HL-60 (cell line): ENCODE measurements around the gene ZNF274.
"Not testable (repeated sequence)": the region's sequence is repeated elsewhere in the genome, so short reads cannot be mapped to it uniquely, and the experiment has no call there.

Source experiments
- DNase-seq, 2 experiments: peaks; one replicate each; pipeline ENCODE4 v3.0.0-alpha.2; 2010 to 2020; ENCODE audit warnings: low read depth in 1 of 2, low spot score in 1 of 2
- H3K27ac ChIP-seq: fragments of 250-450 bp; sonication (Bioruptor Pico); replicated peaks from 2 replicates; pipeline ENCODE4 v1.5.1; 2020; ENCODE audit warnings: mild to moderate bottlenecking, moderate library complexity
- H3K27me3 ChIP-seq: fragments of 250-450 bp; sonication (Bioruptor Pico); 2 replicates; pipeline ENCODE4 v1.5.1; 2021; ENCODE audit warnings: mild to moderate bottlenecking, moderate library complexity; ENCODE audit not compliant: insufficient read depth, poor library complexity, severe bottlenecking
- H3K4me3 ChIP-seq: replicated peaks from 2 replicates; pipeline ENCODE4 v1.5.1; 2011; ENCODE audit warnings: mild to moderate bottlenecking, control low read depth, low read length; ENCODE audit not compliant: insufficient read depth
- GABPA ChIP-seq: IDR thresholded peaks from 2 replicates; pipeline ENCODE4 v1.6.1; 2012; ENCODE audit warnings: low read depth
- POLR2AphosphoS5 ChIP-seq: IDR thresholded peaks from 2 replicates; pipeline ENCODE4 v1.6.1; 2012; ENCODE audit warnings: low read depth
- REST ChIP-seq: IDR thresholded peaks from 2 replicates; pipeline ENCODE4 v1.6.1; 2012; ENCODE audit warnings: low read depth; ENCODE audit not compliant: insufficient replicate concordance
- SPI1 ChIP-seq: IDR thresholded peaks from 2 replicates; pipeline ENCODE4 v1.6.1; 2012; ENCODE audit warnings: low read depth, mild to moderate bottlenecking, borderline replicate concordance
- long read RNA-seq: library from polyadenylated mRNA; unstranded; transcript quantifications from one replicate; pipeline ENCODE4 v2.0.0, GENCODE V29; 2020
- TF ChIP-seq, protein P1 (sequence below): IDR thresholded peaks from one replicate; pipeline ENCODE4 v1.5.1; 2011; ENCODE audit warnings: low read length, control low read depth, inconsistent platforms; ENCODE audit not compliant: insufficient read depth

The ZNF274 gene
- long read RNA-seq, full-length matches to known transcripts = 203 of 294 reads
- long read RNA-seq, partial matches to known transcripts = 43 of 294 reads
- long read RNA-seq, other reads (novel, unspliced or antisense) = 48 of 294 reads

DNA sequence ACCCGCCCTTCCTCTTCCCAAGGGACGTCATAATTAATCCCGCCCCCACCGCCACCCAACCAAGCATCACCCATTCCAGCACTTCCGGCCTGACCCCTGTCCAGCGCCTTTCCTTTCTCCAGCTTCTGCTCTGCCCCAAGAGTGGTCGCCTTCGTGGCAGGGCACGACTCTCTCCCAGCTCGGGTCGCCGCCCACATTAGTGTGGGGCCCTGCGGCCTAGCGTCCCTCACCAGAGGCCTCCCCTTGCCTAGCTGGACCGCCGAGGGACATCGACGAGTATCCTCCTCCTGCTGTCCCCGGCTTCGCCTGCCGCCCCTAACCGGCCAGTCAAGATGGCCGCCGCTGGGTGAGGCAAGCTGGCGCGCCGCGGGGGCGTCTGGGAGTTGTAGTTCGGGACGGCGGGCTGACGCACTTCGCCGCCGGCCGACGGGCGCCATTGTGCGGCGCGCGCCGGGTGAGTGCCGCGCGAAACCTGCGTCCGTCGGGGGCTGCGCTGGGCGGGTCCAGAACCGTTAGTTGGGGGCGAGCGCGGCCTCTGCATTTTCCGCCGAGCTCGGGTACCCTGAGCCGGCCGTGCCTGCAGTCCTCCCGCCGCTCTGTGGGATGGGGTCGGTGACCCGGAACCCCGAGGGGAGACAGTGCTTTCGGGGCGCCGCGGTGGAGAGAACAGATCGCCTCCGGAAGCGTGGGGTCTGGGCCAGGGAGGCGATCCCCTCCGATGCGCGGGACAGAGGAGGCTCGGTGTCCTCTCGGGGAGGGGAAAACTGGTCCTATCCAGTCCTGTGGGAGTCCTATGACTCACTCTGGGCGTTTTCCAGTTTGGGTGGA is at the start of gene ZNF274:
ZNF274 (plus strand) TSS at position 73 of the 828 bp plus-strand sequence. CDS start 905 bp downstream, outside the sequence.
- peak within 1 kb of the TSS; percentile 78 for H3K4me3 ChIP-seq
- TF ChIP-seq SPI1 (peak; percentile 30; the same call in 1 of the 2 replicates), POLR2AphosphoS5 (peak; percentile 81), GABPA (peak; percentile 60), REST (peak; percentile 65)
- TF ChIP-seq, protein P1, sequence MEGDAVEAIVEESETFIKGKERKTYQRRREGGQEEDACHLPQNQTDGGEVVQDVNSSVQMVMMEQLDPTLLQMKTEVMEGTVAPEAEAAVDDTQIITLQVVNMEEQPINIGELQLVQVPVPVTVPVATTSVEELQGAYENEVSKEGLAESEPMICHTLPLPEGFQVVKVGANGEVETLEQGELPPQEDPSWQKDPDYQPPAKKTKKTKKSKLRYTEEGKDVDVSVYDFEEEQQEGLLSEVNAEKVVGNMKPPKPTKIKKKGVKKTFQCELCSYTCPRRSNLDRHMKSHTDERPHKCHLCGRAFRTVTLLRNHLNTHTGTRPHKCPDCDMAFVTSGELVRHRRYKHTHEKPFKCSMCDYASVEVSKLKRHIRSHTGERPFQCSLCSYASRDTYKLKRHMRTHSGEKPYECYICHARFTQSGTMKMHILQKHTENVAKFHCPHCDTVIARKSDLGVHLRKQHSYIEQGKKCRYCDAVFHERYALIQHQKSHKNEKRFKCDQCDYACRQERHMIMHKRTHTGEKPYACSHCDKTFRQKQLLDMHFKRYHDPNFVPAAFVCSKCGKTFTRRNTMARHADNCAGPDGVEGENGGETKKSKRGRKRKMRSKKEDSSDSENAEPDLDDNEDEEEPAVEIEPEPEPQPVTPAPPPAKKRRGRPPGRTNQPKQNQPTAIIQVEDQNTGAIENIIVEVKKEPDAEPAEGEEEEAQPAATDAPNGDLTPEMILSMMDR = no peak
- no peaks in the 10 kb centered on the region for H3K27me3 ChIP-seq
- peak; percentile 87 to 94 for DNase-seq
- peak within 1 kb of the TSS; percentile 99 for H3K27ac ChIP-seq

DNA sequence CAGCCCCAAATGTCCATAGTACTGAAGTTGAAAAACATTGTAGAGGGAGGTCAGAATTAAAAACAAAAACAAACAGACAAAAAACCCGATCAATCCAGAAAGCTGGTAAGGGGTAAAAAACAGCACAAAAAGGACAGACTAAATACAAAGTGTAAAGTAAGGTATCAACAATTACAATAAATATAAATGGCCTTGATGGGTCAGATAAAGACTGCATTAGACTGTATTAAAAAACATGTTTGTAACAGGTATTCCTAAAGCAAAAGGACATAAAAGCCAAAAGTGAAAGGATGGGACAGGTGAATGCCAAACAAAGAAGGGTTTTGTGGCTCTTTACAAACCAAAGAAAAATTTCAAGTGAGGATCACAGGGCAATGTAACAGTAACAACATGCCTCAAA is 48.6 kb upstream of the ZNF274 start:
- no peak overlapping the region for H3K4me3 ChIP-seq
- TF ChIP-seq SPI1 (no peak), POLR2AphosphoS5 (no peak), GABPA (no peak), REST (no peak)
- TF ChIP-seq, protein P1 = no peak
- no peak overlapping the region for H3K27ac ChIP-seq
- DNase-seq = no peak
- H3K27me3 ChIP-seq = no peaks in the 10 kb centered on the region

DNA sequence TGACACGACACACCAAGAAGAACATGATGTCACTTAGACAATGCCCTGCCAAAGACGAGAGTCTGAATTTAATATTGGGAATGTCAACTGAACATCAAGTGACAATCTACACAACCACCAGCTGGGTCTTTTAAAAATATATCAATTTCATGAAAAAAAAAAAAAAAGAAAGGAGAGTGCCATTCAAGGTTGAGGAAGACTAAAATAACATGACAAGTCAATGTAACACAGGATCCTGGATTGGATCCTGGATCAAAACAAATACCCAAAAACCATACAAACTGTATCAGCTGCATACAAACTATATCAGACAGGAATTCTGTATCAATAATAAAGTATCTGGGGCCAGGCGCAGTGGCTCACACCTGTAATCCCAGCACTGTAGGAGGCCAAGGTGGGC is 37.0 kb upstream of the ZNF274 start:
- Histone ChIP-seq H3K27ac (no peak overlapping the region), H3K27me3 (no peaks in the 10 kb centered on the region), H3K4me3 (no peak overlapping the region)
- no peak for DNase-seq
- TF ChIP-seq GABPA (no peak), REST (no peak), SPI1 (no peak), POLR2AphosphoS5 (no peak)
- TF ChIP-seq, protein P1 = no peak

GRCh38 chr19:58147475-58147874 is 35.4 kb upstream of the ZNF274 start:
- H3K27ac ChIP-seq, H3K27me3 ChIP-seq, DNase-seq, H3K4me3 ChIP-seq: not testable (repeated sequence)
